Chondrocyte (in vitro differentiated cells): ENCODE data around the gene FAM83F. TPM values are rescaled to one million over a fixed set of nuclear protein-coding genes. Genes with fewer than 3 reads are reported as not detected.

Experiments
- DNase-seq: peaks from one replicate; pipeline ENCODE4 v3.0.0; 2021; ENCODE audit warnings: mixed read lengths, low spot score
- H3K27ac Mint-ChIP-seq: one replicate; pipeline ENCODE4 v1.8.0; 2021; ENCODE audit warnings: mild to moderate bottlenecking, moderate library complexity, mixed read lengths; ENCODE audit not compliant: unreplicated experiment
- H3K27me3 Mint-ChIP-seq: 2 replicates; pipeline ENCODE4 v1.8.0; 2021; ENCODE audit warnings: low read depth, mixed read lengths
- H3K36me3 Mint-ChIP-seq: 2 replicates; pipeline ENCODE4 v1.8.0; 2021; ENCODE audit warnings: low read depth, mixed read lengths
- H3K4me1 Mint-ChIP-seq: 2 replicates; pipeline ENCODE4 v1.8.0; 2021; ENCODE audit warnings: low read depth, mild to moderate bottlenecking, mixed read lengths
- H3K4me3 Mint-ChIP-seq: one replicate; pipeline ENCODE4 v1.8.0; 2021; ENCODE audit warnings: mild to moderate bottlenecking, moderate library complexity, mixed read lengths; ENCODE audit not compliant: unreplicated experiment
- H3K9me3 Mint-ChIP-seq: 2 replicates; pipeline ENCODE4 v1.8.0; 2021; ENCODE audit warnings: low read depth, mixed read lengths
- CTCF ChIP-seq: fragments of 200-600 bp; sonication (generic); IDR thresholded peaks from 2 replicates; pipeline ENCODE4 v1.5.0; 2021; ENCODE audit warnings: antibody characterized with exemption, mild to moderate bottlenecking, moderate library complexity
- total RNA-seq: library from RNA; stranded (reverse); gene quantifications from 3 replicates; pipeline ENCODE4 v1.2.1, GENCODE V29; 2021

FAM83F gene
- total RNA-seq, 1 donor from 2014 or later: 0.22 TPM

GRCh38 chr22:40071720-40072119 is 77.0 kb downstream of the FAM83F start:
- Mint-ChIP-seq H3K4me1 (peaks cover 17% of the 10 kb centered on the region), H3K27me3 (no peaks in the 10 kb centered on the region), H3K4me3 (no peak overlapping the region), H3K27ac (no peak overlapping the region), H3K36me3 (peaks cover 1% of the 10 kb centered on the region), H3K9me3 (no peaks in the 10 kb centered on the region)
- no peak for DNase-seq
- no peak for TF ChIP-seq CTCF

- H3K9me3 Mint-ChIP-seq: no peaks in the 10 kb centered on the region
- H3K27ac Mint-ChIP-seq: peak overlapping the region; percentile 41
- no peak for DNase-seq
- H3K27me3 Mint-ChIP-seq: no peaks in the 10 kb centered on the region
- H3K36me3 Mint-ChIP-seq: peaks cover 1% of the 10 kb centered on the region
- H3K4me1 Mint-ChIP-seq: peaks cover 8% of the 10 kb centered on the region
- H3K4me3 Mint-ChIP-seq: no peak overlapping the region
- TF ChIP-seq CTCF: no peak
Measured at GRCh38 chr22:40076702-40077645, 82.2 kb downstream of the FAM83F start.

GRCh38 chr22:40077646-40078016 is 82.9 kb downstream of the FAM83F start:
- H3K9me3 Mint-ChIP-seq: no peaks in the 10 kb centered on the region
- no peak overlapping the region for H3K4me3 Mint-ChIP-seq
- H3K4me1 Mint-ChIP-seq: peaks cover 8% of the 10 kb centered on the region
- no peaks in the 10 kb centered on the region for H3K27me3 Mint-ChIP-seq
- no peak for TF ChIP-seq CTCF
- no peak for DNase-seq
- peaks cover 1% of the 10 kb centered on the region for H3K36me3 Mint-ChIP-seq
- no peak overlapping the region for H3K27ac Mint-ChIP-seq

- Mint-ChIP-seq H3K4me1 (peaks cover 6% of the 10 kb centered on the region), H3K9me3 (no peaks in the 10 kb centered on the region), H3K27ac (no peak overlapping the region), H3K36me3 (no peaks in the 10 kb centered on the region), H3K27me3 (no peaks in the 10 kb centered on the region), H3K4me3 (no peak overlapping the region)
- no peak for DNase-seq
- no peak for TF ChIP-seq CTCF
Measured at GRCh38 chr22:40081662-40082061, 86.9 kb downstream of the FAM83F start.

- no peak for DNase-seq
- no peaks in the 10 kb centered on the region for H3K36me3 Mint-ChIP-seq
- TF ChIP-seq CTCF: no peak
- H3K27ac Mint-ChIP-seq: no peak overlapping the region
- no peaks in the 10 kb centered on the region for H3K9me3 Mint-ChIP-seq
- H3K4me3 Mint-ChIP-seq: no peak overlapping the region
- peaks cover 2% of the 10 kb centered on the region for H3K4me1 Mint-ChIP-seq
- H3K27me3 Mint-ChIP-seq: no peaks in the 10 kb centered on the region
Measured at GRCh38 chr22:40082184-40082583, 87.4 kb downstream of the FAM83F start.
